22Rv1 (cell line): Measurements from ENCODE around the gene CPSF4.

ENCODE experiments used
- CTCF ChIP-seq: fragments of 450-650 bp; IDR thresholded peaks from 2 replicates; pipeline ENCODE4 v1.5.1; 2017; ENCODE audit warnings: mild to moderate bottlenecking
- ZFX ChIP-seq: fragments of 450-650 bp; IDR thresholded peaks from 2 replicates; pipeline ENCODE4 v1.6.1; 2017; ENCODE audit warnings: antibody characterized with exemption, borderline replicate concordance

GRCh38 chr7:99489235-99489634 is 50.5 kb downstream of the CPSF4 start:
- TF ChIP-seq CTCF (no peak), ZFX (no peak)
